Measurements from ENCODE around the gene MNT. TPM values are rescaled to one million over a fixed set of nuclear protein-coding genes. Genes with fewer than 3 reads are reported as not detected.

The MNT gene
- total RNA-seq, 1 experiment from 2014 or later, result 9.0 TPM

DNA sequence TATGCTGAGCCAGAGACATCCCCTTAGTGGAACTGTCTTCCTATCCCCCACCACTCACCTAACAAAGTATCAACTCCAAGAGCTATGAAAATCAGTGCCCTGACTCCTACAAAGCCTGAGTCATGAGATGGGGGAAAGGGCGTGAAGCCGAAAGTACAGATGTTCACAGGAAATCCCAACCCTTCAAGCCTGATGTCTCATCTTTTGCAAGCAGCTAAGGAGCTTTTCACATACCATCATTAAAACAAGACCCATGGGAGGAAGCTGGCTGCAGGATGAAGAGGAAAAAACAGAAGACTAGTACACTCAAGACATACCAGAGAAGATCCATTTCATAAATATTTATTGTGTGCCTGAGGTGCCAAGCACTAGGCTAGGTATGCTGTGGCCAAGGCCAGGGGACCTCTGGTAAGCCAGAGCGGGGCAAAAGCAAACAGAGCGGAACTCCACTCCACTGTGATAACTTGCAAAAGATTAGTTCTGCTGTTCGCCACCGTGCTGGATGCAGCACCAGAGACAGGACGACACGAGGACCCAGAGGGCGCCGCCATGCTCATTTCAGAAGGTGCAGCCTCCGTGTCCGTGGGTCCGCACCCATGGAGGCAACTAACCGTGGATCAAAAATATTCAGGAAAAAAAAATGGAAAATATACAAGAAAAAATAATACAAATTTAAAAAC, 4.5 kb upstream of the MNT start:
- DNase-seq, result no peak
- Histone ChIP-seq H3K4me3 (ENCODE audit: insufficient read depth, low read depth, low read length) (no peak overlapping the region), H3K36me3 (replicated peaks; ENCODE audit: control insufficient read depth, insufficient read depth, low read length) (no peaks in the 10 kb centered on the region), H3K27me3 (ENCODE audit: control insufficient read depth, insufficient read depth, low read length) (no peaks in the 10 kb centered on the region)

DNA sequence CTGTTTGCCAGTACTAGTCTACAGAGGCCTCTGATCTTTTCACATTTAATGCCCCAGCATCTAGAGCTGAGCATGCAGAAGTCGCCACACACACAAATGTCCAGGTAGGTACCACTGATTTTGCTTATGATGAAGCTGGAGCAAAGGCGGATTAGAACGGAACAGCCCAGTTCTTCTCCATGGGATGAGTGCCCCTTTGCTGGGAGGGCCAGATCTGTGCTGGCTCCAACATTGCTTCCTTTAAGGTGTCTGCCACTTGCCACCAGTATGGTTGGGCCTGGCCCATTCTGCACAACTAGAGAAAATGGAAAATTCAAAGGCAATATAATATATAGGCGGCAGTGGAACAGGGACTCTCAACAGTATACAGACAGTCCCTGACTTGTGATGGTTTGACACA, 2.2 kb upstream of the MNT start:
- H3K36me3 ChIP-seq (replicated peaks; ENCODE audit: control insufficient read depth, insufficient read depth, low read length), result no peaks in the 10 kb centered on the region
- no peak overlapping the region for H3K4me3 ChIP-seq (ENCODE audit: insufficient read depth, low read depth, low read length)
- H3K27me3 ChIP-seq (ENCODE audit: control insufficient read depth, insufficient read depth, low read length), result no peaks in the 10 kb centered on the region
- no peak for DNase-seq

DNA sequence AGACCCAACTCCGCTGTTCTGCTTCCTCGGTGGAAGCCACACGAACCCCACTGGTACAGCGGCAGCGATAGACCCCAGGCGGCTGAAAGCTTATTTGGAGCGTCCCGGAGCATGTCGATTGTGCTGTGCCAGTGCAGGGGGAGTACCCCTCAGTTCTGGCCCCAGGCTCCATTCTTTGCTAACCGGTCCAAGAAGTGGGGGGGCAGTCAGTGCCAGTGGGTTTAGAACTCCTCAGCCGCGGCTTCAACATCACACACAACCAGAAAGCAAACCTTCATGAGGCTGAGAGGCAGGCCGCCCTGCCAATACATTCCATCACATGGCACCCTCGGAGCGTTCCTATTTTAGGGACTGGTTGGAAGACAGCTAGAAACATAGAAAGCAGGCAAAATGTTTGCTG, 1.7 kb upstream of the MNT start:
- Histone ChIP-seq H3K4me3 (ENCODE audit: insufficient read depth, low read depth, low read length) (peak overlapping the region; percentile 86), H3K27me3 (ENCODE audit: control insufficient read depth, insufficient read depth, low read length) (no peaks in the 10 kb centered on the region), H3K36me3 (replicated peaks; ENCODE audit: control insufficient read depth, insufficient read depth, low read length) (no peaks in the 10 kb centered on the region)
- DNase-seq, result peak; percentile 58

DNA sequence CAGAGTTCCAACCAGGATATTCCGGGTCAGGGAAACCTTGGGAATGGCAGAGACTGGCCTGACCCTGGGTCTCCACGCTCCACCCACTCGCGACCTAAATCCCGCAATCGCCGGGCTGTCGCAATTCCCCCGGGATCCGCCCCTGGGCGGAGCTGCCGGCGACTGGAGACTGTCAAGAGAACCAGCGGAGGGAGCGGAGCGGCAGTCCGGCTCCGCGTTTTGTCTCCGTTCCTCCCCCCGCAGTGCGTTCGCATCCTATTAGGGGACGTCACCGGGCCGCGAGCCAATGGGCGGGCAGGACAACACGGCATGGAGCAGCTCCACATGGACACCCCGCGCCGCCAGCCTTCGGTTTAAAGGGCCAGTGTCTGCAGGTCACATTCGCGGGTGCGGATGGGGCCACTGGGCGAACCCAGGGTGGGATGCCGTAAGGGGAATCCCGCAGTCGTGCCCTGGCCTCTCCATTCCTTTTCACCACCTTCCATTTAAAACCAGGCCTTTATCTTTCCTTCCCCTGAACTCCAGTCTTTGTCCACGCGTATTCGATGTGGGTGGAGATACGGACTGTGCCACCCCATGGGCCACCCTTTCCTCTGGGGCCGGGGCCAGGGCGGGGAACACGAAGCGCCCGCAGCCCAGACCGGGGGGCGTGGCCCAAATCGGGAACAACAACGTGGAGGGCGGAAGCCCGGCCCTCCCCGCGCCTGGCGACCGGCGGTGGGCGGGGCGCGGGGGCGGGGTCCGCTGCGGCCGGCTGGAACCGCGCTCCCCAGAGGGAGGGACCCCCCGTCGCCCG, 764 bp upstream of the MNT start:
- peak overlapping the region; percentile 86 for H3K4me3 ChIP-seq (ENCODE audit: insufficient read depth, low read depth, low read length)
- DNase-seq, result peak; percentile 97
- H3K36me3 ChIP-seq (replicated peaks; ENCODE audit: control insufficient read depth, insufficient read depth, low read length), result no peaks in the 10 kb centered on the region

GRCh38 chr17:2400474-2400866, 390 bp downstream of the MNT start:
- H3K27me3 ChIP-seq (ENCODE audit: control insufficient read depth, insufficient read depth, low read length), result no peaks in the 10 kb centered on the region
- no peaks in the 10 kb centered on the region for H3K36me3 ChIP-seq (replicated peaks; ENCODE audit: control insufficient read depth, insufficient read depth, low read length)
- DNase-seq, result peak; percentile 87
- H3K4me3 ChIP-seq (ENCODE audit: insufficient read depth, low read depth, low read length), result peak overlapping the region; percentile 86

More for the DNA sequence above, 764 bp upstream of the MNT start:
- H3K27me3 ChIP-seq (ENCODE audit: control insufficient read depth, insufficient read depth, low read length), result no peaks in the 10 kb centered on the region

GRCh38 chr17:2399572-2400473, 1.0 kb downstream of the MNT start:
- Histone ChIP-seq H3K36me3 (replicated peaks; ENCODE audit: control insufficient read depth, insufficient read depth, low read length) (no peaks in the 10 kb centered on the region), H3K4me3 (ENCODE audit: insufficient read depth, low read depth, low read length) (peak overlapping the region; percentile 86), H3K27me3 (ENCODE audit: control insufficient read depth, insufficient read depth, low read length) (no peaks in the 10 kb centered on the region)
- DNase-seq, result peak; percentile 99

GRCh38 chr17:2398655-2399571, 1.9 kb downstream of the MNT start:
- Histone ChIP-seq H3K36me3 (replicated peaks; ENCODE audit: control insufficient read depth, insufficient read depth, low read length) (no peaks in the 10 kb centered on the region), H3K27me3 (ENCODE audit: control insufficient read depth, insufficient read depth, low read length) (no peaks in the 10 kb centered on the region), H3K4me3 (ENCODE audit: insufficient read depth, low read depth, low read length) (peak overlapping the region; percentile 86)
- peak; percentile 89 for DNase-seq

GRCh38 chr17:2398182-2398581, 2.7 kb downstream of the MNT start:
- DNase-seq, result peak; percentile 24
- Histone ChIP-seq H3K4me3 (ENCODE audit: insufficient read depth, low read depth, low read length) (peak overlapping the region; percentile 86), H3K36me3 (replicated peaks; ENCODE audit: control insufficient read depth, insufficient read depth, low read length) (no peaks in the 10 kb centered on the region), H3K27me3 (ENCODE audit: control insufficient read depth, insufficient read depth, low read length) (no peaks in the 10 kb centered on the region)

- H3K36me3 ChIP-seq (replicated peaks; ENCODE audit: control insufficient read depth, insufficient read depth, low read length), result no peaks in the 10 kb centered on the region
- no peak for DNase-seq
- H3K27me3 ChIP-seq (ENCODE audit: control insufficient read depth, insufficient read depth, low read length), result no peaks in the 10 kb centered on the region
- peak overlapping the region; percentile 4 for H3K4me3 ChIP-seq (ENCODE audit: insufficient read depth, low read depth, low read length)
Observed at GRCh38 chr17:2397247-2398171, 3.4 kb downstream of the MNT start.

DNA sequence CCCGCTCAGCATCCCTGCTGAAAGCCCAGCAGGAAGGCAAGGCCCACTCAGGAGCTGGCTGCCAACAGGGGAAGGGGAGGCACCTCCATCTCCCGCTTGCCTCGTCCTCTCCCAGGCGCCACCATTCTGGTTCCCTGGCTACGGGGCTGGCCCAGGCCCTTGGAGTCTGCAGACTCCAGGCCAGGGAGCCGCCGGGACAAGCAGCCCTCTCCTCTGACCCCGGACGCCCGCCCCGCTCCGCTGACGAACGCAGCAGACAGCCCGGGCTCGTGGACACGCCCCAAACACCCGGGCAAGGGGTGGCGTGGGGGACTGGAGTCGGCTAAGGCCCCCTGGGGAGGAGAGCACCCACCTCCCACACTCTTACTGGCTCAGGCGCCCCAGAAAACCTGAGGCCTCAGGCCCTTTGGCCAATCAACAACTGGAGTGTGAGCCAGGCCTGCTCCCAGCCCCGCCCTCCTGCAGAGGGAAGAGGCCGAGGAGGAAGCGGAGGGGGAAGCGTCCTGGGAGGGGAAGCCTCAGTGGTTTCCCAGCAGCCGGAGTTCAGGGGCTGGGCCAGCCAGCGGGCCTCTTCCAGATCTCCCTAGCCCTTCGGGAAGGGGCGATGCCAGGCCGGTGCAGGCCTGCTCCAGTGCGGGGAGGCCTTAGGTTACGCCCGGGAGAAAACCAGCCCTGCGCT, 4.2 kb downstream of the MNT start:
- H3K27me3 ChIP-seq (ENCODE audit: control insufficient read depth, insufficient read depth, low read length), result no peaks in the 10 kb centered on the region
- no peaks in the 10 kb centered on the region for H3K36me3 ChIP-seq (replicated peaks; ENCODE audit: control insufficient read depth, insufficient read depth, low read length)
- H3K4me3 ChIP-seq (ENCODE audit: insufficient read depth, low read depth, low read length), result peak overlapping the region; percentile 34
- DNase-seq, result peak; percentile 94

GRCh38 chr17:2396192-2396567, 4.7 kb downstream of the MNT start:
- H3K4me3 ChIP-seq (ENCODE audit: insufficient read depth, low read depth, low read length), result peak overlapping the region; percentile 34
- no peaks in the 10 kb centered on the region for H3K36me3 ChIP-seq (replicated peaks; ENCODE audit: control insufficient read depth, insufficient read depth, low read length)
- no peaks in the 10 kb centered on the region for H3K27me3 ChIP-seq (ENCODE audit: control insufficient read depth, insufficient read depth, low read length)
- no peak for DNase-seq

DNA sequence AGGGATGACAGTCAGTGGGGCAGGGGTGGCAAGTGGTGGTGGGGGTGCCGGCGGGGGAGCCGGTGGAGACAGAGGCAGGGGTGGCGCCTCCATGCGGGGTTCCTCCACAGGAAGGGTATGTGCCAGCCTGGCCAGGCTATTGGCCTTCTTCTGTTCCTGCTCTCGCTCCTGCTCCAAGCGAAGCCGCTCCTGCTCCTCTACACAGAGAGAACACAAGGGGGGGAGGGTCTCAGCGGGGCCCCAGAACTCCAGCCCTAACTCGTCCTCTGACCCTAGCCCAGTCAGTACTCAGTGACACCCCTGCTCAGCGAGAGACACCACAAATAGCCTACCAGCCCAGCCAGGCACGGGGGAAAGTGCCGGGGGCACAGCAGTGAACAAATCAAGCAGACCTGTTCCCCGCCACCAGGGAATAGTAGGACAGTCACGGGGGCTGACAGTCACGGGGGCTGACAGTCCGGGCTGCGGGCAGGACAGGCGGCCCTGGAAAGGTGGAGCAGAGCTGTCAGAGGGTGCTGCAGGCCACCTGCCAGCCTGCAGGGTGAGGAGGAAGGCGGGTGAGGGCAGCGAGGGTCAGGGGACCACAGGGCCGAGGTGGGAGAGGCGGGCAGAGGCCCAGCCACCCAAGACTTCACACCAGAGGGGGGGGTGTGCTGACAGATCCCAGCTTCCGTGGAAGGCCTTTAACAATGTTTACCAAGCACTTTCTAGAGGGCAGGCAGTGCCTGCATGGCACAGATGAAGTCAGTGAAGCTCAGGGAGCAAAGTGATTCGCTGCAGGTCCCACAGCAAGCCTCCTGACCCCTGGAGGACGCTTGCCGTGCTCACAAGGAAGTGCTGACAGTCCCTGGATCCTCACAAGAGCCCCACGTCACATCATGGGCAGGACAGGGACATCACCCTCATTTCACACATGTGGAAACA, 5.3 kb downstream of the MNT start:
- Histone ChIP-seq H3K4me3 (ENCODE audit: insufficient read depth, low read depth, low read length) (no peak overlapping the region), H3K36me3 (replicated peaks; ENCODE audit: control insufficient read depth, insufficient read depth, low read length) (no peaks in the 10 kb centered on the region), H3K27me3 (ENCODE audit: control insufficient read depth, insufficient read depth, low read length) (no peaks in the 10 kb centered on the region)
- DNase-seq, result peak; percentile 46
